H9 (cell line): ENCODE measurements around the gene MYOM3. TPM values are rescaled to one million over a fixed set of nuclear protein-coding genes. Genes with fewer than 3 reads are reported as not detected.

ENCODE experiments used
- DNase-seq: peaks from one replicate; pipeline ENCODE4 v3.0.0-alpha.2; 2017
- H2AFZ ChIP-seq: one replicate; pipeline ENCODE4 v1.6.1; 2013; ENCODE audit warnings: mild to moderate bottlenecking, low read length, control low read depth, moderate library complexity
- H2AK5ac ChIP-seq: 2 replicates; pipeline ENCODE4 v1.6.1; 2013; ENCODE audit warnings: low read length, control low read depth, mixed read lengths; ENCODE audit not compliant: insufficient read length
- H2BK120ac ChIP-seq: one replicate; pipeline ENCODE4 v1.6.1; 2013; ENCODE audit warnings: low read depth, mild to moderate bottlenecking, low read length, control low read depth, inconsistent platforms; ENCODE audit not compliant: poor library complexity, severe bottlenecking
- H2BK12ac ChIP-seq: 2 replicates; pipeline ENCODE4 v1.6.1; 2013; ENCODE audit warnings: low read length, control low read depth, mixed read lengths, low read depth; ENCODE audit not compliant: insufficient read length
- H2BK15ac ChIP-seq: 2 replicates; pipeline ENCODE4 v1.6.1; 2013; ENCODE audit warnings: low read depth, low read length, control low read depth
- H2BK20ac ChIP-seq: one replicate; pipeline ENCODE4 v1.6.1; 2013; ENCODE audit warnings: low read depth, mild to moderate bottlenecking, low read length, control low read depth, inconsistent platforms; ENCODE audit not compliant: poor library complexity, severe bottlenecking
- H2BK5ac ChIP-seq: 2 replicates; pipeline ENCODE4 v1.6.1; 2013; ENCODE audit warnings: low read length, control low read depth, mixed read lengths; ENCODE audit not compliant: insufficient read length
- H3K14ac ChIP-seq: 2 replicates; pipeline ENCODE4 v1.6.1; 2013; ENCODE audit warnings: low read length, control low read depth; ENCODE audit not compliant: insufficient read depth
- H3K18ac ChIP-seq: 2 replicates; pipeline ENCODE4 v1.6.1; 2013; ENCODE audit warnings: low read depth, mild to moderate bottlenecking, mixed read lengths, low read length, control low read depth; ENCODE audit not compliant: insufficient read length
- H3K23ac ChIP-seq: 2 replicates; pipeline ENCODE4 v1.6.1; 2013; ENCODE audit warnings: low read length, control low read depth, mixed read lengths, low read depth; ENCODE audit not compliant: insufficient read length
- H3K23me2 ChIP-seq: 2 replicates; pipeline ENCODE4 v1.6.1; 2013; ENCODE audit warnings: low read depth, mild to moderate bottlenecking, mixed read lengths, low read length, control low read depth; ENCODE audit not compliant: insufficient read length, poor library complexity, severe bottlenecking
- H3K27ac ChIP-seq: 2 replicates; pipeline ENCODE4 v1.5.1; 2013; ENCODE audit warnings: low read length, control low read depth, mixed read lengths, low read depth; ENCODE audit not compliant: insufficient read length
- H3K27me3 ChIP-seq: 2 replicates; pipeline ENCODE4 v1.6.1; 2013; ENCODE audit warnings: low read length, control low read depth, inconsistent platforms; ENCODE audit not compliant: insufficient read depth
- H3K4ac ChIP-seq: 2 replicates; pipeline ENCODE4 v1.6.1; 2013; ENCODE audit warnings: low read depth, mild to moderate bottlenecking, control low read depth, inconsistent platforms, low read length, moderate library complexity
- H3K4me1 ChIP-seq: 2 replicates; pipeline ENCODE4 v1.6.1; 2013; ENCODE audit warnings: low read length, control low read depth, inconsistent platforms; ENCODE audit not compliant: insufficient read depth
- H3K4me2 ChIP-seq: 2 replicates; pipeline ENCODE4 v1.6.1; 2013; ENCODE audit warnings: low read length, control low read depth, mixed read lengths; ENCODE audit not compliant: insufficient read length, insufficient read depth
- H3K56ac ChIP-seq: 2 replicates; pipeline ENCODE4 v1.6.1; 2013; ENCODE audit warnings: low read depth, mild to moderate bottlenecking, mixed read lengths, low read length, control low read depth; ENCODE audit not compliant: insufficient read length
- H3K79me1 ChIP-seq: 2 replicates; pipeline ENCODE4 v1.6.1; 2013; ENCODE audit warnings: low read depth, mild to moderate bottlenecking, moderate library complexity, low read length, control low read depth, inconsistent platforms; ENCODE audit not compliant: insufficient read depth, poor library complexity, severe bottlenecking
- H3K79me2 ChIP-seq: 2 replicates; pipeline ENCODE4 v1.6.1; 2013; ENCODE audit warnings: low read length, control low read depth, inconsistent platforms; ENCODE audit not compliant: insufficient read depth
- H3K9ac ChIP-seq: 2 replicates; pipeline ENCODE4 v1.6.1; 2013; ENCODE audit warnings: low read length, control low read depth, mixed read lengths; ENCODE audit not compliant: insufficient read length; ENCODE audit errors: extremely low read depth
- H3K9me3 ChIP-seq: one replicate; pipeline ENCODE4 v1.6.1; 2013; ENCODE audit warnings: low read depth, low read length, inconsistent platforms; ENCODE audit not compliant: control insufficient read depth
- H3T11ph ChIP-seq: one replicate; pipeline ENCODE4 v1.6.1; 2013; ENCODE audit warnings: mild to moderate bottlenecking, low read length, control low read depth, inconsistent platforms
- H4K20me1 ChIP-seq: one replicate; pipeline ENCODE4 v1.6.1; 2013; ENCODE audit not compliant: control insufficient read depth, insufficient read length, insufficient read depth
- H4K5ac ChIP-seq: 2 replicates; pipeline ENCODE4 v1.6.1; 2013; ENCODE audit warnings: low read depth, mild to moderate bottlenecking, mixed read lengths, low read length, control low read depth; ENCODE audit not compliant: insufficient read length
- H4K8ac ChIP-seq: replicated peaks from 2 replicates; pipeline ENCODE4 v1.6.1; 2013; ENCODE audit warnings: low read length, control low read depth, mixed read lengths, low read depth; ENCODE audit not compliant: insufficient read length
- H4K91ac ChIP-seq: 2 replicates; pipeline ENCODE4 v1.6.1; 2013; ENCODE audit warnings: low read depth, mild to moderate bottlenecking, moderate library complexity, mixed read lengths, low read length, control low read depth; ENCODE audit not compliant: insufficient read length
- H3K27ac Mint-ChIP-seq, 3 experiments: 2 replicates in 2 of 3; 3 replicates in 1 of 3; pipeline ENCODE4 v1.8.0; 2020 to 2021; ENCODE audit warnings: mixed read lengths in 3 of 3, mild to moderate bottlenecking in 1 of 3, moderate library complexity in 1 of 3
- H3K27me3 Mint-ChIP-seq: 2 replicates; pipeline ENCODE4 v1.8.0; 2021; ENCODE audit warnings: low read depth, mild to moderate bottlenecking, moderate library complexity, mixed read lengths
- H3K36me3 Mint-ChIP-seq, 3 experiments: 2 replicates in 2 of 3; 3 replicates in 1 of 3; pipeline ENCODE4 v1.8.0; 2020 to 2021; ENCODE audit warnings: low read depth in 3 of 3, mixed read lengths in 3 of 3; ENCODE audit not compliant: insufficient read depth in 1 of 3
- H3K4me1 Mint-ChIP-seq, 2 experiments: 2 replicates each; pipeline ENCODE4 v1.8.0; 2020; ENCODE audit warnings: mixed read lengths in 2 of 2
- H3K4me3 Mint-ChIP-seq, 2 experiments: 2 replicates in 1 of 2; 3 replicates in 1 of 2; pipeline ENCODE4 v1.8.0; 2020 to 2021; ENCODE audit warnings: mild to moderate bottlenecking in 2 of 2, mixed read lengths in 2 of 2, moderate library complexity in 1 of 2
- H3K9me3 Mint-ChIP-seq, 2 experiments: 2 replicates in 1 of 2; 3 replicates in 1 of 2; pipeline ENCODE4 v1.8.0; 2020; ENCODE audit warnings: mild to moderate bottlenecking in 2 of 2, mixed read lengths in 2 of 2, moderate library complexity in 1 of 2
- CTCF ChIP-seq: fragments of 200-600 bp; sonication (generic); conservative IDR thresholded peaks from 3 replicates; pipeline ENCODE4 v1.8.0; 2021; ENCODE audit warnings: antibody characterized with exemption, mild to moderate bottlenecking
- WGBS: extraction: QIAGEN DNeasy Blood & Tissue Kit; methylation state at CpG from one replicate; pipeline ENCODE4 v1.1.7; 2013; ENCODE audit warnings: missing lambda C conversion rate, low lambda C conversion rate, mixed read lengths; ENCODE audit not compliant: insufficient read length; ENCODE audit errors: extremely low coverage; 5-methylcytosine and 5-hydroxymethylcytosine counted together
- total RNA-seq: library from RNA; stranded (reverse); gene quantifications from 2 replicates; pipeline ENCODE4 v1.2.1, GENCODE V29; 2021

The MYOM3 gene
- total RNA-seq, 1 experiment from 2014 or later, result 0.11 TPM

GRCh38 chr1:24022581-24023361 is 89.2 kb downstream of the MYOM3 start:
- Histone ChIP-seq H4K20me1 (no peaks in the 10 kb centered on the region), H3K27me3 (no peaks in the 10 kb centered on the region), H3T11ph (no peak overlapping the region), H4K8ac (no peak overlapping the region), H4K91ac (no peak overlapping the region), H3K18ac (no peak overlapping the region), H2BK15ac (no peak overlapping the region), H4K5ac (no peak overlapping the region), H3K79me2 (no peaks in the 10 kb centered on the region), H2BK5ac (no peak overlapping the region), H2BK12ac (no peak overlapping the region), H2BK20ac (no peak overlapping the region), H2BK120ac (no peak overlapping the region), H3K14ac (peak overlapping the region; percentile 9; the same call in 1 of the 2 replicates), H3K9ac (no peak overlapping the region), H2AK5ac (no peak overlapping the region), H3K27ac (no peak overlapping the region), H3K56ac (no peak overlapping the region), H3K23ac (no peak overlapping the region), H3K9me3 (no peaks in the 10 kb centered on the region), H2AFZ (no peak overlapping the region), H3K23me2 (no peaks in the 10 kb centered on the region), H3K4ac (no peak overlapping the region), H3K4me2 (no peak overlapping the region), H3K79me1 (no peaks in the 10 kb centered on the region), H3K4me1 (peaks cover 15% of the 10 kb centered on the region; the same call in 1 of the 2 replicates)
- Mint-ChIP-seq H3K27me3 (no peaks in the 10 kb centered on the region), H3K4me1 (peaks cover 26 to 27% of the 10 kb centered on the region in 2 experiments), H3K9me3 (no peaks in the 10 kb centered on the region), H3K36me3 (no peaks in the 10 kb centered on the region), H3K4me3 (no peak overlapping the region; a peak in 1 of 5 replicates), H3K27ac (peak overlapping the region in 2 of 3 experiments; percentile 35 to 47; a peak in 3 of 7 replicates)
- no CpG with 5 or more reads among the region's 4 CpGs for WGBS
- no peak for TF ChIP-seq CTCF
- DNase-seq, result no peak
